HCT116 (cell line): Measurements from ENCODE around the gene DAPK3. TPM values are rescaled to one million over a fixed set of nuclear protein-coding genes. Genes with fewer than 3 reads are reported as not detected.

Experiments
- ATAC-seq: fragments of 200-7000 bp; cut with Tn5 transposase; 2 replicates; pipeline ENCODE4 v1.9.1; 2020; ENCODE audit warnings: mild to moderate bottlenecking, moderate library complexity
- BruUV-seq: library from RNA; stranded (reverse); fragments of 400-500 nt; replicated peaks from 2 replicates; lab custom pipeline; 2021; lab: Mats Ljungman, UMichigan
- CTCF ChIA-PET: fragments of 300-600 bp; sonication (Branson Sonifier 250); formaldehyde crosslinking; loops from one replicate; lab custom pipeline; 2021; ENCODE audit warnings: antibody characterized with exemption; lab: Charles Lee
- POLR2A ChIA-PET: fragments of 300-600, 350-600 bp; sonication (Branson Sonifier 250); formaldehyde crosslinking; loops from one replicate; lab custom pipeline; 2021; ENCODE audit warnings: antibody characterized with exemption; lab: Charles Lee
- RAD21 ChIA-PET, 2 experiments: fragments of 300-600 bp; sonication (Branson Sonifier 250); formaldehyde crosslinking; loops; one replicate each; lab custom pipeline; 2023; ENCODE audit warnings: low total read pairs in 2 of 2; ENCODE audit not compliant: uncharacterized antibody in 2 of 2, unreplicated experiment in 2 of 2, low non-redundant PET in 1 of 2; lab: Charles Lee
- DNase-seq: peaks from one replicate; pipeline ENCODE4 v3.0.0-alpha.2; 2010; ENCODE audit warnings: low read depth, low spot score
- H2AFZ ChIP-seq: fragments of 200-600 bp; shearing (Covaris generic), sonication (generic); 2 replicates; pipeline ENCODE4 v1.6.1; 2017; ENCODE audit warnings: low read depth, mixed run types, mixed read lengths, antibody characterized with exemption, low read length; ENCODE audit not compliant: poor library complexity, severe bottlenecking
- H3K27ac ChIP-seq: 2 replicates; pipeline ENCODE4 v1.5.1; 2012; ENCODE audit warnings: low read depth, low read length
- H3K27me3 ChIP-seq: fragments of 200-600 bp; sonication (generic); 2 replicates; pipeline ENCODE4 v1.6.1; 2016; ENCODE audit warnings: mixed run types, low read length, mixed read lengths; ENCODE audit not compliant: insufficient read depth
- H3K36me3 ChIP-seq, 2 experiments: fragments of 200-500 bp in 1 of 2; fragments of 200-600 bp in 1 of 2; sonication (Bioruptor generic) in 1 of 2; sonication (generic) in 1 of 2; 2 replicates each; pipeline versions ENCODE4 v1.5.1 to v1.6.1; 2014 to 2016; ENCODE audit warnings: low read length in 2 of 2, inconsistent platforms in 1 of 2, mixed read lengths in 1 of 2, mixed run types in 1 of 2; ENCODE audit not compliant: insufficient read depth in 2 of 2, control insufficient read depth in 1 of 2
- H3K4me1 ChIP-seq, 2 experiments: fragments of 200-600 bp in 1 of 2; sonication (generic) in 1 of 2; 2 replicates each; pipeline versions ENCODE4 v1.5.1 to v1.6.1; 2012 to 2017; ENCODE audit warnings: low read length in 2 of 2, inconsistent platforms in 1 of 2, mild to moderate bottlenecking in 1 of 2, mixed read lengths in 1 of 2, mixed run types in 1 of 2, moderate library complexity in 1 of 2; ENCODE audit not compliant: insufficient read depth in 2 of 2, control insufficient read depth in 1 of 2
- H3K4me2 ChIP-seq: fragments of 200-600 bp; sonication (generic); 2 replicates; pipeline ENCODE4 v1.6.1; 2017; ENCODE audit warnings: mixed run types, low read length, mixed read lengths
- H3K4me3 ChIP-seq, 2 experiments: fragments of 200-600 bp in 1 of 2; sonication (generic) in 1 of 2; replicated peaks in 1 of 2; 2 replicates each; pipeline ENCODE4 v1.5.1; 2011 to 2016; ENCODE audit warnings: low read length in 2 of 2, control low read depth in 1 of 2, low read depth in 1 of 2, mild to moderate bottlenecking in 1 of 2, mixed read lengths in 1 of 2, mixed run types in 1 of 2
- H3K79me2 ChIP-seq: fragments of 200-600 bp; sonication (generic); 2 replicates; pipeline ENCODE4 v1.6.1; 2017; ENCODE audit warnings: mild to moderate bottlenecking, mixed run types, low read length, moderate library complexity, mixed read lengths; ENCODE audit not compliant: insufficient read depth
- H3K9ac ChIP-seq: fragments of 200-600 bp; sonication (generic); 2 replicates; pipeline ENCODE4 v1.6.1; 2016; ENCODE audit warnings: low read length, mixed read lengths
- H3K9me2 ChIP-seq: fragments of 200-600 bp; sonication (generic), shearing (Covaris generic); 2 replicates; pipeline ENCODE4 v1.6.1; 2017; ENCODE audit warnings: mixed run types, mild to moderate bottlenecking, moderate library complexity; ENCODE audit not compliant: insufficient read depth
- H3K9me3 ChIP-seq, 2 experiments: fragments of 200-500 bp in 1 of 2; fragments of 200-600 bp in 1 of 2; sonication (Bioruptor generic) in 1 of 2; sonication (generic) in 1 of 2; 2 replicates each; pipeline ENCODE4 v1.6.1; 2014 to 2017; ENCODE audit warnings: low read length in 2 of 2, mixed read lengths in 2 of 2, inconsistent platforms in 1 of 2, low read depth in 1 of 2, mild to moderate bottlenecking in 1 of 2, mixed run types in 1 of 2, moderate library complexity in 1 of 2; ENCODE audit not compliant: control insufficient read depth in 1 of 2, insufficient read depth in 1 of 2
- H4K20me1 ChIP-seq: fragments of 200-600 bp; sonication (generic), shearing (Covaris generic); 2 replicates; pipeline ENCODE4 v1.6.1; 2017; ENCODE audit warnings: mixed run types, mild to moderate bottlenecking, moderate library complexity; ENCODE audit not compliant: insufficient read depth
- ATF3 ChIP-seq: IDR thresholded peaks from 2 replicates; pipeline ENCODE4 v1.6.1; 2012
- CEBPB ChIP-seq: IDR thresholded peaks from 2 replicates; pipeline ENCODE4 v1.6.1; 2012; ENCODE audit warnings: low read depth
- CTCF ChIP-seq, 3 experiments: fragments of 200-600 bp in 1 of 3; sonication (generic) in 1 of 3; IDR thresholded peaks in 2 of 3; conservative IDR thresholded peaks in 1 of 3; 2 replicates each; pipeline ENCODE4 v1.5.1; 2012 to 2017; ENCODE audit warnings: low read depth in 2 of 3, low read length in 2 of 3, antibody characterized with exemption in 1 of 3, borderline replicate concordance in 1 of 3, control low read depth in 1 of 3, mild to moderate bottlenecking in 1 of 3, mixed read lengths in 1 of 3, mixed run types in 1 of 3, moderate library complexity in 1 of 3; ENCODE audit not compliant: insufficient read depth in 1 of 3
- ELF1 ChIP-seq: IDR thresholded peaks from 2 replicates; pipeline ENCODE4 v1.6.1; 2012; ENCODE audit warnings: low read depth, borderline replicate concordance
- EZH2 ChIP-seq: fragments of 200-600 bp; sonication (generic); IDR thresholded peaks from 2 replicates; pipeline ENCODE4 v1.6.1; 2017; ENCODE audit warnings: antibody characterized with exemption, mixed run types
- EZH2phosphoT487 ChIP-seq: fragments of 200-600 bp; IDR thresholded peaks from 2 replicates; pipeline ENCODE4 v1.6.1; 2018; ENCODE audit warnings: antibody characterized with exemption, borderline replicate concordance
- FOSL1 ChIP-seq: IDR thresholded peaks from 2 replicates; pipeline ENCODE4 v1.6.1; 2012; ENCODE audit warnings: low read depth
- JUND ChIP-seq: IDR thresholded peaks from 2 replicates; pipeline ENCODE4 v1.6.1; 2012
- POLR2A ChIP-seq: IDR thresholded peaks from 2 replicates; pipeline ENCODE4 v1.7.0; 2011; ENCODE audit warnings: borderline replicate concordance; ENCODE audit not compliant: insufficient read depth, insufficient read length; ENCODE audit errors: extremely low read depth
- POLR2AphosphoS5 ChIP-seq: IDR thresholded peaks from 2 replicates; pipeline ENCODE4 v1.6.1; 2011; ENCODE audit warnings: mild to moderate bottlenecking, low read depth, low read length, moderate library complexity
- RAD21 ChIP-seq: IDR thresholded peaks from 2 replicates; pipeline ENCODE4 v1.6.1; 2012; ENCODE audit warnings: low read depth, mild to moderate bottlenecking
- SIN3A ChIP-seq: IDR thresholded peaks from 2 replicates; pipeline ENCODE4 v1.6.1; 2012; ENCODE audit warnings: low read depth
- SP1 ChIP-seq: IDR thresholded peaks from 2 replicates; pipeline ENCODE4 v1.6.1; 2012; ENCODE audit warnings: low read depth
- SRF ChIP-seq: IDR thresholded peaks from 2 replicates; pipeline ENCODE4 v1.6.1; 2012; ENCODE audit warnings: low read depth
- TCF7L2 ChIP-seq: IDR thresholded peaks from 2 replicates; pipeline ENCODE4 v1.7.0; 2011; ENCODE audit warnings: borderline replicate concordance, inconsistent platforms; ENCODE audit not compliant: insufficient read depth, insufficient read length; ENCODE audit errors: extremely low read depth
- YY1 ChIP-seq: IDR thresholded peaks from 2 replicates; pipeline ENCODE4 v1.6.1; 2011; ENCODE audit warnings: low read length, low read depth, moderate library complexity, mild to moderate bottlenecking; ENCODE audit not compliant: insufficient replicate concordance; ENCODE audit errors: extremely low read depth
- ZBTB33 ChIP-seq: IDR thresholded peaks from 2 replicates; pipeline ENCODE4 v1.6.1; 2011; ENCODE audit warnings: mild to moderate bottlenecking, low read length, moderate library complexity; ENCODE audit not compliant: insufficient replicate concordance; ENCODE audit errors: extremely low read depth
- ZFX ChIP-seq: fragments of 450-650 bp; IDR thresholded peaks from 2 replicates; pipeline ENCODE4 v1.6.1; 2017
- intact Hi-C: fragments of 100-400 bp; cut with micrococcal nuclease; formaldehyde crosslinking; loops from 2 replicates; pipeline ENCODE4 v1.10.0; 2022
- total RNA-seq: library from RNA; stranded (reverse); gene quantifications from one replicate; pipeline ENCODE4 v1.2.1, GENCODE V29; 2021; ENCODE audit not compliant: unreplicated experiment

The DAPK3 gene
- total RNA-seq, 1 experiment from 2014 or later, result 54.8 TPM

GRCh38 chr19:4012975-4013634, 42.2 kb upstream of the DAPK3 start:
- no peak for TF ChIP-seq CTCF (IDR thresholded peaks at IDR 0.05 in 2 of 3, conservative IDR thresholded peaks at IDR 0.05 in 1 of 3; ENCODE audit: borderline replicate concordance in 1 of 3, insufficient read depth in 1 of 3, low read depth in 2 of 3, low read length in 2 of 3)
- no peak for TF ChIP-seq ATF3
- TF ChIP-seq POLR2AphosphoS5, result no peak
- TF ChIP-seq TCF7L2, result no peak
- no peak for TF ChIP-seq ELF1
- TF ChIP-seq EZH2phosphoT487, result no peak
- TF ChIP-seq ZBTB33, result no peak
- no peak for TF ChIP-seq JUND
- TF ChIP-seq FOSL1, result no peak
- TF ChIP-seq CEBPB, result no peak
- TF ChIP-seq YY1, result no peak
- no peak for TF ChIP-seq SP1
- no peak for TF ChIP-seq RAD21
- TF ChIP-seq SRF, result no peak
- TF ChIP-seq EZH2, result no peak
- TF ChIP-seq POLR2A, result no peak
- TF ChIP-seq SIN3A, result no peak
- TF ChIP-seq ZFX, result no peak
- Histone ChIP-seq H3K9me3 (no peaks in the 10 kb centered on the region), H3K4me3 (no peak overlapping the region), H3K27me3 (no peaks in the 10 kb centered on the region), H3K79me2 (peaks cover 79% of the 10 kb centered on the region), H4K20me1 (0 out of 2 replicates have a peak, but pooled peaks cover 4% of the 10 kb centered on the region), H3K9me2 (no peaks in the 10 kb centered on the region), H3K4me1 (peaks cover 7 to 10% of the 10 kb centered on the region in 2 experiments; a peak in 3 of 4 replicates), H3K4me2 (no peak overlapping the region), H3K9ac (no peak overlapping the region), H2AFZ (no peak overlapping the region), H3K27ac (no peak overlapping the region), H3K36me3 (peaks cover 3 to 5% of the 10 kb centered on the region in 2 experiments; a peak in 3 of 4 replicates)
- CTCF ChIA-PET, result no interaction called here
- DNase-seq, result no peak
- POLR2A ChIA-PET, result interaction anchor here (0.6 kb wide), 1 partner anchor 7 kb away, joined by 3 read pairs; no protein-coding TSS in a partner anchor
- ATAC-seq, result no peak
- BruUV-seq, result no TSS peak
- RAD21 ChIA-PET, result no interaction called here
- intact Hi-C loops, result no loop called here
